ENCODE data around the gene GABRP.
"Not testable (repeated sequence)": the region's sequence is repeated elsewhere in the genome, so short reads cannot be mapped to it uniquely, and the experiment has no call there.

Gene GABRP

GRCh38 chr5:170809551-170809950 is 26.0 kb downstream of the GABRP start:
- no peak for DNase-seq

- no peak for DNase-seq
Measured at GRCh38 chr5:170811719-170812118, 28.2 kb downstream of the GABRP start.

GRCh38 chr5:170813231-170813630 is 29.7 kb downstream of the GABRP start:
- no peak for DNase-seq

- DNase-seq, result no peak
Measured at GRCh38 chr5:170817195-170817594, 33.7 kb downstream of the GABRP start.

GRCh38 chr5:170818232-170818631 is 34.7 kb downstream of the GABRP start:
- no peak for DNase-seq

- no peak for DNase-seq
Measured at GRCh38 chr5:170819824-170820223, 36.3 kb downstream of the GABRP start.

- DNase-seq, result no peak
Measured at GRCh38 chr5:170821257-170821800, 37.8 kb downstream of the GABRP start.

- no peak for DNase-seq
Measured at GRCh38 chr5:170826117-170826516, 42.6 kb downstream of the GABRP start.

GRCh38 chr5:170832241-170832640 is 48.7 kb downstream of the GABRP start:
- DNase-seq, result no peak

- not testable (repeated sequence) for DNase-seq
Measured at GRCh38 chr5:170833981-170834380, 50.5 kb downstream of the GABRP start.

- no peak for DNase-seq
Measured at GRCh38 chr5:170836226-170836625, 52.7 kb downstream of the GABRP start.

GRCh38 chr5:170843870-170844269 is 60.3 kb downstream of the GABRP start:
- no peak for DNase-seq

- DNase-seq, result no peak
Measured at GRCh38 chr5:170844651-170845050, 61.1 kb downstream of the GABRP start.

- DNase-seq, result no peak
Measured at GRCh38 chr5:170846416-170846815, 62.9 kb downstream of the GABRP start.

GRCh38 chr5:170846846-170847245 is 63.3 kb downstream of the GABRP start:
- DNase-seq, result no peak

GRCh38 chr5:170848033-170848432 is 64.5 kb downstream of the GABRP start:
- DNase-seq, result no peak

- no peak for DNase-seq
Measured at GRCh38 chr5:170849374-170849773, 65.8 kb downstream of the GABRP start.

GRCh38 chr5:170854566-170854965 is 71.0 kb downstream of the GABRP start:
- DNase-seq, result no peak

GRCh38 chr5:170857066-170857465 is 73.5 kb downstream of the GABRP start:
- DNase-seq, result no peak

- no peak for DNase-seq
Measured at GRCh38 chr5:170860415-170860814, 76.9 kb downstream of the GABRP start.

GRCh38 chr5:170860818-170861666 is 77.5 kb downstream of the GABRP start:
- DNase-seq, result no peak

- DNase-seq, result peak; percentile 39
Measured at GRCh38 chr5:170861667-170861916, 78.1 kb downstream of the GABRP start.

GRCh38 chr5:170861917-170862766 is 78.6 kb downstream of the GABRP start, which contains the start of gene RANBP17:
TSS of gene RANBP17 (plus strand) at chr5:170862018.
- DNase-seq, result no peak

- DNase-seq, result no peak
Measured at GRCh38 chr5:170863646-170864045, 80.1 kb downstream of the GABRP start.
